Esophagus muscularis mucosa (tissue), 4 donors: ENCODE data around the gene ZNF423. TPM values are rescaled to one million over a fixed set of nuclear protein-coding genes. Genes with fewer than 3 reads are reported as not detected.

ENCODE experiments used
- DNase-seq: peaks from one replicate; pipeline ENCODE4 v3.0.0-alpha.2; 2017; ENCODE audit errors: extremely low spot score
- H3K27ac ChIP-seq, 4 donors: fragments of 200-600 bp; sonication (generic); replicated peaks in 1 of 4; 1 replicate in 3 of 4; 2 replicates in 1 of 4; pipeline ENCODE4 v1.5.1; 2016 to 2019; ENCODE audit warnings: mild to moderate bottlenecking in 1 of 4
- H3K27me3 ChIP-seq, 4 donors: fragments of 200-600 bp; sonication (generic); one replicate each; pipeline versions ENCODE4 v1.5.1 to v1.6.0; 2016 to 2019
- H3K36me3 ChIP-seq, 4 donors: fragments of 200-600 bp; sonication (generic); one replicate each; pipeline ENCODE4 v1.5.1; 2016 to 2019
- H3K4me1 ChIP-seq, 4 donors: fragments of 200-600 bp; sonication (generic); one replicate each; pipeline ENCODE4 v1.5.1; 2016 to 2019
- H3K4me3 ChIP-seq, 4 donors: fragments of 200-600 bp; sonication (generic); 1 replicate in 2 of 4; 2 replicates in 2 of 4; pipeline ENCODE4 v1.5.1; 2016 to 2019; ENCODE audit warnings: mild to moderate bottlenecking in 4 of 4, moderate library complexity in 1 of 4
- H3K9me3 ChIP-seq, 4 donors: fragments of 200-600 bp; sonication (generic); 1 replicate in 3 of 4; 2 replicates in 1 of 4; pipeline ENCODE4 v1.5.1; 2016 to 2019
- EP300 ChIP-seq: sonication (generic); formaldehyde crosslinking; IDR thresholded peaks from one replicate; pipeline ENCODE4 v1.6.1; 2017; ENCODE audit warnings: antibody characterized with exemption
- POLR2A ChIP-seq: fragments of 450-650 bp; IDR thresholded peaks from one replicate; pipeline ENCODE4 v1.6.1; 2017; ENCODE audit warnings: antibody characterized with exemption, moderate library complexity, mild to moderate bottlenecking, low read depth
- POLR2AphosphoS5 ChIP-seq, 2 donors: sonication (generic); formaldehyde crosslinking; IDR thresholded peaks; one replicate each; pipeline ENCODE4 v1.6.1; 2017; ENCODE audit warnings: antibody characterized with exemption in 2 of 2
- WGBS: methylation state at CpG from one replicate; pipeline ENCODE4 v1.1.5; 2018; 5-methylcytosine and 5-hydroxymethylcytosine counted together
- intact Hi-C: fragments of 100-400 bp; cut with DNase I; formaldehyde crosslinking; loops from one replicate; pipeline ENCODE4 v1.15.1; 2023
- total RNA-seq, 4 donors: library from RNA; depleted of rRNA; stranded (reverse); fragments of >200 nt; gene quantifications; one replicate each; pipeline versions ENCODE4 v1.1.0 to v1.2.1, GENCODE V29; 2016
- TF ChIP-seq, protein P1 (sequence below), 3 experiments: fragments of 200-600 bp in 2 of 3; fragments of 450-650 bp in 1 of 3; sonication (generic) in 2 of 3; IDR thresholded peaks; one replicate each; pipeline ENCODE4 v1.5.1; 2017 to 2019; ENCODE audit warnings: antibody characterized with exemption in 3 of 3, mild to moderate bottlenecking in 2 of 3, moderate library complexity in 1 of 3

ZNF423 gene
- total RNA-seq, 4 donors from 2014 or later, result 8.7 to 22.5 (median 10.3) TPM

DNA sequence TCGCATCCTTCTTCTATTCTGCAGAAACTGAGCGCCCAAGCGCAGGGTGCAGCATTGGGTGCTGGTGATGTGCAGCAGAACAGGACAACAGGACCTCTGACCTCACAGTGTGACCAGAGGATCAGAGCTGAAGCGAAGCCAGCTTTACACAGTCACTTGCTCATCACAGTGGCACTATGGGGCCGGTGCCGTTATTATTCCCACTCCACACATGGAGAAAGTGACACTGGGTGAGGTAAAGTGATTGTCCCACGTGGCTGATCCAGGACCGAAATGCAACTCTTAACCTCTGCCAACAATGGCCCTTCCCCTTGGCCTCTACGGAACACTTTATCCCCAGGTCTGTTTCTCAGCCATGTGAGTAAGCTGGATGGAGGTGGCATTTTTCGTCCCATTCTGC lies 311.1 kb downstream of the ZNF423 start:
- WGBS, result 91% methylated on average over 10 of the region's 10 CpGs
- H3K27me3 ChIP-seq, result no peaks in the 10 kb centered on the region
- H3K36me3 ChIP-seq, result no peaks in the 10 kb centered on the region

DNA sequence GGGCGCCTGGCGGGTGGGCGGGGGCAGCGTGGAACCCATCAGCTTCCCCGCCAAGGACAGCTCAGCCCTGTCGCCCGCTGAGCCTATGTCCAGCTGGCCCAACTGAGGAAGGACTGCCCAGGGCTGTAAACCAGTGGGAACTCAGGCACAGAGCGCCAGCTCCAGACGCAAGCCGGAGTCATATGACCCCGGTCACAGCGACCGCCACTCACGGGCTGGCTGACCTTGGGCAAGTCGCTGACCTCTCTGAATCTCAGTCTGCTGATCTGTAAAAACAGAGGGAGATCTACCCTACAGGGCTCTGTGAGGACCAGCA lies 312.3 kb downstream of the ZNF423 start:
- intact Hi-C loops, result no loop called here
- no peaks in the 10 kb centered on the region for H3K36me3 ChIP-seq
- H3K9me3 ChIP-seq, result no peaks in the 10 kb centered on the region
- H3K4me3 ChIP-seq, result no peak overlapping the region
- H3K27ac ChIP-seq, result peak overlapping the region in 1 of 4 donors; percentile 13
- TF ChIP-seq POLR2A, result no peak
- peaks cover 0 to 23% (median 16%) of the 10 kb centered on the region in 4 donors for H3K4me1 ChIP-seq
- no peak for DNase-seq
- 93% methylated on average over 12 of the region's 15 CpGs for WGBS
- H3K27me3 ChIP-seq, result no peaks in the 10 kb centered on the region

More for the DNA sequence above, 311.1 kb downstream of the ZNF423 start:
- Histone ChIP-seq H3K4me1 (peaks cover 0 to 19% (median 13%) of the 10 kb centered on the region in 4 donors), H3K27ac (no peak overlapping the region), H3K4me3 (no peak overlapping the region), H3K9me3 (no peaks in the 10 kb centered on the region)
- intact Hi-C loops, result no loop called here
- no peak for TF ChIP-seq POLR2AphosphoS5 (IDR thresholded peaks at IDR 0.05)
- TF ChIP-seq EP300, result no peak
- TF ChIP-seq, protein P1, sequence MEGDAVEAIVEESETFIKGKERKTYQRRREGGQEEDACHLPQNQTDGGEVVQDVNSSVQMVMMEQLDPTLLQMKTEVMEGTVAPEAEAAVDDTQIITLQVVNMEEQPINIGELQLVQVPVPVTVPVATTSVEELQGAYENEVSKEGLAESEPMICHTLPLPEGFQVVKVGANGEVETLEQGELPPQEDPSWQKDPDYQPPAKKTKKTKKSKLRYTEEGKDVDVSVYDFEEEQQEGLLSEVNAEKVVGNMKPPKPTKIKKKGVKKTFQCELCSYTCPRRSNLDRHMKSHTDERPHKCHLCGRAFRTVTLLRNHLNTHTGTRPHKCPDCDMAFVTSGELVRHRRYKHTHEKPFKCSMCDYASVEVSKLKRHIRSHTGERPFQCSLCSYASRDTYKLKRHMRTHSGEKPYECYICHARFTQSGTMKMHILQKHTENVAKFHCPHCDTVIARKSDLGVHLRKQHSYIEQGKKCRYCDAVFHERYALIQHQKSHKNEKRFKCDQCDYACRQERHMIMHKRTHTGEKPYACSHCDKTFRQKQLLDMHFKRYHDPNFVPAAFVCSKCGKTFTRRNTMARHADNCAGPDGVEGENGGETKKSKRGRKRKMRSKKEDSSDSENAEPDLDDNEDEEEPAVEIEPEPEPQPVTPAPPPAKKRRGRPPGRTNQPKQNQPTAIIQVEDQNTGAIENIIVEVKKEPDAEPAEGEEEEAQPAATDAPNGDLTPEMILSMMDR (IDR thresholded peaks at IDR 0.05), result no peak
- TF ChIP-seq POLR2A, result no peak
- no peak for DNase-seq

DNA sequence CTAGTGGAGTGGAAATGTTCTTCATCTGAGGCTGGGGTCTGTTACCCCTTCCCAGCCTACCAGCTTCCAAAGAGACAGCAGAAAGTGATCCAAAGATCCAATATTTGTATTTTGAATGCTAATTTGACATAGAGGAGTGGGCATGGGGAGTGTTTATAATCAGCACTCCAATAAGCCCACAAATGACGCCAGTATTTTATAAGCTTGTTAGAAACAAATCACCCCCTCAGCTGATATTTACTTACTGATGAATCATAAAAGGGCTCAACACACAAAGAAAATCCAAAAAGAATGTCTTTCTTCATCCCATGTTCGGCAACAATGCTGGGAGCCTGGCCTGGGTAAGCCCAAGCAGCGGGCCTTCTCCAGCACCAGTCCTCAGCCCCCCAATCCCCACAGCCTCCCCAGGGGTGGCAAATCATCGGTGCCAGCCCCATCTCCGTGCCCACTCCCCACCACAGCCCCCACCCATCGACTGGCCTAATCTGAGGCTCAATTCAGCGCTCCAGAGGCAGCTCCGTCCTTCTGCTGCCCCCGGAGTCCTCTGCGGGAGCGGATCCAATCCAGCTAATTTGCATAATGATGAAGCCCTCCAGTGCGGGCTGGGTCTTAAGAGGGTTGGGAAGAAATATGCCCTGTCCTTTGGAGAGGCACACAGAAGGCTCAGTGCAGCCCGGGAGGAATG lies 312.8 kb downstream of the ZNF423 start:
- 81% methylated on average over 13 of the region's 13 CpGs for whole genome bisulfite sequencing
- Histone ChIP-seq H3K9me3 (no peaks in the 10 kb centered on the region), H3K27ac (peak overlapping the region in 1 of 4 donors; percentile 13), H3K27me3 (no peaks in the 10 kb centered on the region), H3K4me1 (peaks cover 0 to 23% (median 16%) of the 10 kb centered on the region in 4 donors), H3K4me3 (no peak overlapping the region), H3K36me3 (no peaks in the 10 kb centered on the region)
- intact Hi-C loops, result no loop called here
- TF ChIP-seq POLR2A, result no peak
- TF ChIP-seq, protein P1 (IDR thresholded peaks at IDR 0.05), result no peak
- TF ChIP-seq POLR2AphosphoS5 (IDR thresholded peaks at IDR 0.05), result no peak
- no peak for DNase-seq

DNA sequence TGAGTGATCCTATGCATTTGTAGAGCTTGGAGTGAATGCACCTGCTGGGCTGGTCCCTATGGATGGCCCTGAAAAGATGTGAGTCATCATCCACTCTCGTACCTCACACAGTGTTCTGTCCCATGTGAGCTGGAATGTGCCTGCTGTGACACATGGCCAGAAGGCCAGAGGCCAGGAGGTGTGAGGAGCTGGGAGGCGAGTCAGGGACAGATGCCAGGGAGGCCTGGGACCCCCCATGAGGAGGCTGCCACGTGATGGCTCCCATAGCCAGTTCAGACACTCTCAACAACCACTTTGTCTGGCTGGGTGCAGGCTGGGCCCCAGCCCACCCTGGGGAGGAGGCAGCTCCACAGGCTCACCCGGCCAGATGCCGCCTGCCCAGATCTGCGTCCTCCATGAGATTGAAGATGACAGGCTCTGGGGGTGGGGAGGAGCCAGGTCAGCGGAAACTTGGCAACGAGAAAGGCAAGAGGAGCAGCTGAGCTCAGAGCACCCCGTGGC lies 313.5 kb downstream of the ZNF423 start:
- H3K4me3 ChIP-seq, result no peak overlapping the region
- intact Hi-C loops, result no loop called here
- no peak overlapping the region for H3K27ac ChIP-seq
- H3K36me3 ChIP-seq, result no peaks in the 10 kb centered on the region
- WGBS, result 57% methylated on average over 9 of the region's 9 CpGs
- H3K27me3 ChIP-seq, result no peaks in the 10 kb centered on the region
- DNase-seq, result no peak
- H3K9me3 ChIP-seq, result no peaks in the 10 kb centered on the region
- TF ChIP-seq POLR2AphosphoS5 (IDR thresholded peaks at IDR 0.05), result no peak
- TF ChIP-seq, protein P1 (IDR thresholded peaks at IDR 0.05), result no peak
- TF ChIP-seq EP300, result no peak
- TF ChIP-seq POLR2A, result no peak
- peaks cover 0 to 23% (median 16%) of the 10 kb centered on the region in 4 donors for H3K4me1 ChIP-seq

DNA sequence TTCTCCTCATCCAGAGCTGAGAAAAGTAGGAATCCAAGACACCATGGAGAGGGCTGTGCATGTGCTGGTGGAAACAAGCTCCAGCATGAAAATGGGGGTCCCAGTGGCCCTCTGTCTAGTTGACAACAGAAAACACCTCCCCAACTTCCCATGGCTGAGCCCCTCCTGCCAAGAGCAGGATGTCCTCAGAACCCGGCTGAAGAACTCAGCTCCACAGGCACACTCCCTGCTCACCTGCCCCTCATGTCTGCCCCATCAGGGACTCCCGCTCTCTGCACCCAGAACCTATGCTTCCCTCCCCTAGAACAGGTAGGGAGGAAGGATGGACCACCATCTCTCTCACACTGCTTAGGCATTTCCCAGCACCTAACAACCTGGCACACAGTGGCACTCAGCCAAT lies 315.1 kb downstream of the ZNF423 start:
- peaks cover 0 to 23% (median 16%) of the 10 kb centered on the region in 4 donors for H3K4me1 ChIP-seq
- no peak for TF ChIP-seq POLR2AphosphoS5 (IDR thresholded peaks at IDR 0.05)
- TF ChIP-seq POLR2A, result no peak
- TF ChIP-seq EP300, result no peak
- TF ChIP-seq, protein P1 (IDR thresholded peaks at IDR 0.05), result no peak
- intact Hi-C loops, result no loop called here
- no peak overlapping the region for H3K27ac ChIP-seq
- no peak overlapping the region for H3K4me3 ChIP-seq
- H3K27me3 ChIP-seq, result no peaks in the 10 kb centered on the region
- H3K36me3 ChIP-seq, result no peaks in the 10 kb centered on the region
- 83% methylated on average over 2 of the region's 2 CpGs for WGBS
- DNase-seq, result no peak
- no peaks in the 10 kb centered on the region for H3K9me3 ChIP-seq
